WTC11 (cell line): ENCODE measurements around the gene FHIP2A. TPM values are rescaled to one million over a fixed set of nuclear protein-coding genes. Genes with fewer than 3 reads are reported as not detected.

ENCODE experiments used
- ATAC-seq: fragments of 200-7000 bp; cut with Tn5 transposase; 2 replicates; pipeline ENCODE4 v1.10.0; 2021; ENCODE audit warnings: mild to moderate bottlenecking, moderate library complexity
- CTCF ChIA-PET: fragments of 300-600 bp; sonication (Branson Sonifier 250); formaldehyde crosslinking; loops from one replicate; lab custom pipeline; 2021; ENCODE audit warnings: antibody characterized with exemption; lab: Charles Lee
- POLR2A ChIA-PET: fragments of 350-600 bp; sonication (Branson Sonifier 250); formaldehyde crosslinking; loops from one replicate; lab custom pipeline; 2021; ENCODE audit warnings: antibody characterized with exemption; lab: Charles Lee
- DNase-seq: peaks from one replicate; pipeline ENCODE4 v3.0.0; 2021; ENCODE audit warnings: low spot score
- H3K27ac Mint-ChIP-seq: 2 replicates; pipeline ENCODE4 v1.8.0; 2021; ENCODE audit warnings: mixed read lengths
- H3K27me3 Mint-ChIP-seq: 2 replicates; pipeline ENCODE4 v1.8.0; 2021; ENCODE audit warnings: low read depth, mild to moderate bottlenecking, moderate library complexity, mixed read lengths
- H3K36me3 Mint-ChIP-seq: 2 replicates; pipeline ENCODE4 v1.8.0; 2021; ENCODE audit warnings: mixed read lengths
- H3K4me1 Mint-ChIP-seq: 2 replicates; pipeline ENCODE4 v1.8.0; 2022; ENCODE audit warnings: mixed read lengths
- H3K4me3 Mint-ChIP-seq: 2 replicates; pipeline ENCODE4 v1.8.0; 2021; ENCODE audit warnings: mild to moderate bottlenecking, moderate library complexity, mixed read lengths
- H3K9me3 Mint-ChIP-seq: 2 replicates; pipeline ENCODE4 v1.8.0; 2021; ENCODE audit warnings: mixed read lengths
- CBFB ChIP-seq: sonication (generic); formaldehyde crosslinking; IDR thresholded peaks from 2 replicates; pipeline ENCODE4 v1.8.1; 2022; ENCODE audit warnings: mild to moderate bottlenecking, low read depth, missing genetic modification reagents
- CDX4 ChIP-seq: fragments of 250-450 bp; sonication (Bioruptor Pico); IDR thresholded peaks from 2 replicates; pipeline ENCODE4 v1.9.0; 2021; ENCODE audit warnings: moderate library complexity, mild to moderate bottlenecking, inconsistent platforms, borderline replicate concordance
- CTCF ChIP-seq: fragments of 200-600 bp; IDR thresholded peaks from 2 replicates; pipeline ENCODE4 v1.8.0; 2022; ENCODE audit warnings: antibody characterized with exemption
- E2F1 ChIP-seq: sonication (generic); formaldehyde crosslinking; IDR thresholded peaks from 2 replicates; pipeline ENCODE4 v1.8.0; 2022; ENCODE audit warnings: mild to moderate bottlenecking, missing genetic modification reagents
- ELF4 ChIP-seq: sonication (generic); formaldehyde crosslinking; IDR thresholded peaks from 2 replicates; pipeline ENCODE4 v1.8.1; 2022; ENCODE audit warnings: low read depth, mild to moderate bottlenecking, moderate library complexity, missing genetic modification reagents
- EMX1 ChIP-seq: fragments of 250-450 bp; sonication (Bioruptor Pico); IDR thresholded peaks from 2 replicates; pipeline ENCODE4 v1.8.0; 2021; ENCODE audit warnings: mild to moderate bottlenecking
- ERG ChIP-seq: fragments of 250-450 bp; sonication (Bioruptor Pico); IDR thresholded peaks from 2 replicates; pipeline ENCODE4 v1.8.0; 2021; ENCODE audit warnings: mild to moderate bottlenecking
- ESRRA ChIP-seq: sonication (generic); formaldehyde crosslinking; IDR thresholded peaks from 2 replicates; pipeline ENCODE4 v1.8.1; 2022; ENCODE audit warnings: mild to moderate bottlenecking, missing genetic modification reagents, borderline replicate concordance
- FOXP4 ChIP-seq: sonication (generic); formaldehyde crosslinking; IDR thresholded peaks from 2 replicates; pipeline ENCODE4 v1.8.0; 2022; ENCODE audit warnings: mild to moderate bottlenecking, missing genetic modification reagents
- GTF2I ChIP-seq: fragments of 250-450 bp; sonication (Bioruptor Pico); conservative IDR thresholded peaks from 2 replicates; pipeline ENCODE4 v1.4.0; 2021; ENCODE audit warnings: mild to moderate bottlenecking
- HMGA2 ChIP-seq: fragments of 250-450 bp; sonication (Bioruptor Pico); IDR thresholded peaks from 2 replicates; pipeline ENCODE4 v1.4.0; 2021; ENCODE audit warnings: mild to moderate bottlenecking, moderate library complexity
- IRF1 ChIP-seq: sonication (generic); formaldehyde crosslinking; IDR thresholded peaks from 2 replicates; pipeline ENCODE4 v1.8.0; 2023; ENCODE audit warnings: missing genetic modification reagents
- JUN ChIP-seq: sonication (generic); formaldehyde crosslinking; IDR thresholded peaks from 2 replicates; pipeline ENCODE4 v1.8.0; 2023; ENCODE audit warnings: mild to moderate bottlenecking, missing genetic modification reagents
- MAX ChIP-seq: sonication (generic); formaldehyde crosslinking; IDR thresholded peaks from 2 replicates; pipeline ENCODE4 v1.8.0; 2022; ENCODE audit warnings: mild to moderate bottlenecking, missing genetic modification reagents
- MLX ChIP-seq: sonication (generic); formaldehyde crosslinking; IDR thresholded peaks from 2 replicates; pipeline ENCODE4 v1.8.1; 2023; ENCODE audit warnings: mild to moderate bottlenecking, missing genetic modification reagents, moderate library complexity
- NFATC4 ChIP-seq: fragments of 250-450 bp; sonication (Bioruptor Pico); IDR thresholded peaks from 2 replicates; pipeline ENCODE4 v1.9.0; 2021; ENCODE audit warnings: mild to moderate bottlenecking
- NR3C1 ChIP-seq: sonication (generic); formaldehyde crosslinking; conservative IDR thresholded peaks from 2 replicates; pipeline ENCODE4 v1.8.1; 2023; ENCODE audit warnings: low read depth, mild to moderate bottlenecking, missing genetic modification reagents
- SMAD4 ChIP-seq: sonication (generic); formaldehyde crosslinking; IDR thresholded peaks from 2 replicates; pipeline ENCODE4 v1.8.0; 2022; ENCODE audit warnings: mild to moderate bottlenecking, missing genetic modification reagents
- STAT6 ChIP-seq: sonication (generic); formaldehyde crosslinking; conservative IDR thresholded peaks from 2 replicates; pipeline ENCODE4 v1.8.1; 2023; ENCODE audit warnings: mild to moderate bottlenecking, low read depth, missing genetic modification reagents, moderate library complexity
- TCF7 ChIP-seq: sonication (generic); formaldehyde crosslinking; IDR thresholded peaks from 2 replicates; pipeline ENCODE4 v1.8.0; 2022; ENCODE audit warnings: mild to moderate bottlenecking, low read depth, missing genetic modification reagents, moderate library complexity
- ZNF263 ChIP-seq: sonication (generic); formaldehyde crosslinking; IDR thresholded peaks from 2 replicates; pipeline ENCODE4 v1.8.1; 2022; ENCODE audit warnings: low read depth, mild to moderate bottlenecking, moderate library complexity, missing genetic modification reagents
- ZNF396 ChIP-seq: fragments of 250-450 bp; sonication (Bioruptor Pico); IDR thresholded peaks from 2 replicates; pipeline ENCODE4 v1.8.0; 2021; ENCODE audit warnings: mild to moderate bottlenecking, moderate library complexity, borderline replicate concordance
- ZNF512 ChIP-seq: sonication (generic); formaldehyde crosslinking; IDR thresholded peaks from 2 replicates; pipeline ENCODE4 v1.8.1; 2022; ENCODE audit warnings: missing genetic modification reagents, borderline replicate concordance
- total RNA-seq: library from RNA; stranded (reverse); gene quantifications from 3 replicates; pipeline ENCODE4 v1.2.3, GENCODE V29; 2021

Gene FHIP2A
- total RNA-seq, 1 experiment from 2014 or later: 15.5 TPM

GRCh38 chr10:114850126-114850525, 28.5 kb downstream of the FHIP2A start:
- TF ChIP-seq GTF2I (no peak), MLX (CRISPR knock-in tag) (no peak), CDX4 (no peak), FOXP4 (CRISPR knock-in tag) (no peak), TCF7 (CRISPR knock-in tag) (no peak), E2F1 (CRISPR knock-in tag) (no peak), MAX (CRISPR knock-in tag) (no peak), HMGA2 (CRISPR knock-in tag) (no peak)
- DNase-seq: no peak
- ChIA-PET POLR2A (no interaction called here), CTCF (no interaction called here)
- ATAC-seq: no peak
- Mint-ChIP-seq H3K9me3 (peaks cover 9% of the 10 kb centered on the region), H3K27me3 (no peaks in the 10 kb centered on the region), H3K4me3 (no peak overlapping the region), H3K36me3 (peaks cover 58% of the 10 kb centered on the region), H3K4me1 (no peaks in the 10 kb centered on the region), H3K27ac (no peak overlapping the region)

GRCh38 chr10:114851336-114851735, 29.8 kb downstream of the FHIP2A start:
- H3K27ac Mint-ChIP-seq: no peak overlapping the region
- H3K36me3 Mint-ChIP-seq: peaks cover 56% of the 10 kb centered on the region

GRCh38 chr10:114852197-114852596, 30.6 kb downstream of the FHIP2A start:
- Mint-ChIP-seq H3K4me1 (no peaks in the 10 kb centered on the region), H3K36me3 (peaks cover 50% of the 10 kb centered on the region), H3K9me3 (peaks cover 9% of the 10 kb centered on the region), H3K4me3 (no peak overlapping the region), H3K27ac (no peak overlapping the region), H3K27me3 (no peaks in the 10 kb centered on the region)
- DNase-seq: no peak
- ChIA-PET POLR2A (no interaction called here), CTCF (no interaction called here)
- no peak for ATAC-seq
- TF ChIP-seq NR3C1 (CRISPR knock-in tag): no peak
- TF ChIP-seq ZNF263: no peak
- no peak for TF ChIP-seq STAT6 (CRISPR knock-in tag)
- TF ChIP-seq CTCF: no peak
- TF ChIP-seq IRF1 (CRISPR knock-in tag): no peak
- no peak for TF ChIP-seq ZNF512
- TF ChIP-seq ELF4 (CRISPR knock-in tag): no peak
- no peak for TF ChIP-seq NFATC4 (CRISPR knock-in tag)
- TF ChIP-seq ERG (CRISPR knock-in tag): no peak

More at GRCh38 chr10:114851336-114851735, 29.8 kb downstream of the FHIP2A start:
- no peak for DNase-seq
- no peak overlapping the region for H3K4me3 Mint-ChIP-seq
- POLR2A ChIA-PET: no interaction called here
- no peaks in the 10 kb centered on the region for H3K4me1 Mint-ChIP-seq
- TF ChIP-seq ZNF396 (no peak), EMX1 (no peak), CBFB (CRISPR knock-in tag) (no peak), ESRRA (CRISPR knock-in tag) (no peak), JUN (no peak), SMAD4 (CRISPR knock-in tag) (no peak)
- TF ChIP-seq, all 79 proteins: peak for 0
- H3K27me3 Mint-ChIP-seq: no peaks in the 10 kb centered on the region
- peaks cover 9% of the 10 kb centered on the region for H3K9me3 Mint-ChIP-seq
- CTCF ChIA-PET: no interaction called here
- ATAC-seq: no peak
